Measurements from ENCODE around the gene PTTG1IP.

DNA sequence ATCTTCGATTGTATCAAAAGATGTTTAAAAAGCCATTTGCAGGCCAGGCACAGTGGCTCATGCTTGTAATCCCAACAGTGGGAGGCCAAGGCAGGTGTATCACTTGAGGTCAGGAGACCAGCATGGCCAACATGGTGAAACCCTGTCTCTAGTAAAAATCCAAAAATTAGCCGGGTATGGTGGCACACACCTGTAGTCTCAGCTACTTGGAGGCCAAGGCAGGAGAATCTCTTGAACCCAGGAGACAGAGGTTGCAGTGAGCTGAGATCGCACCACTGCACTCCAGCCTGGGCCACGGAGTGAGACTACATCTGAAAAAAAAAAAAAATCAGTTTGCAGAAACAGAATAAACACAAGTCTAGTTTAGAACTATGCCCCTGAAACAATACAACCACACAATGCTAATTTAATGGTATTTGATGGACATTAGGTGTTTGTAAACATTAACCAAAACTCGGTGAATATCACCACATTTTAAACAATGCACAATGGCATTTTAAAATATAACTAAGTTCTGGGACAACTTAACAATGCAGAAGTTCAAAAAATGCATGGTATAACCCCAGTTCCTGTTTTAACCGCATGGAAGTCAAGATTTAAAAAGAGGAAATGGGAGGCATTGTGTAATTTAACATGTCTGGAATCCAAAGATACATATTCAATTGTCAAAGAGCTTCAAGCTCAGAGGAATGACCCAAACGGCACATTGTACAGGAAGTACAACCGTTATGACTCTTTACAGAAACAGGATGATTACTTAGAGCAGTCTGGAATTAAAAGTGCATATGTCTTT lies 7.1 kb upstream of the PTTG1IP start:
- no peak for TF ChIP-seq ZNF350 (tag by site-specific recombination; IDR thresholded peaks at IDR 0.05)
- TF ChIP-seq, protein P1, sequence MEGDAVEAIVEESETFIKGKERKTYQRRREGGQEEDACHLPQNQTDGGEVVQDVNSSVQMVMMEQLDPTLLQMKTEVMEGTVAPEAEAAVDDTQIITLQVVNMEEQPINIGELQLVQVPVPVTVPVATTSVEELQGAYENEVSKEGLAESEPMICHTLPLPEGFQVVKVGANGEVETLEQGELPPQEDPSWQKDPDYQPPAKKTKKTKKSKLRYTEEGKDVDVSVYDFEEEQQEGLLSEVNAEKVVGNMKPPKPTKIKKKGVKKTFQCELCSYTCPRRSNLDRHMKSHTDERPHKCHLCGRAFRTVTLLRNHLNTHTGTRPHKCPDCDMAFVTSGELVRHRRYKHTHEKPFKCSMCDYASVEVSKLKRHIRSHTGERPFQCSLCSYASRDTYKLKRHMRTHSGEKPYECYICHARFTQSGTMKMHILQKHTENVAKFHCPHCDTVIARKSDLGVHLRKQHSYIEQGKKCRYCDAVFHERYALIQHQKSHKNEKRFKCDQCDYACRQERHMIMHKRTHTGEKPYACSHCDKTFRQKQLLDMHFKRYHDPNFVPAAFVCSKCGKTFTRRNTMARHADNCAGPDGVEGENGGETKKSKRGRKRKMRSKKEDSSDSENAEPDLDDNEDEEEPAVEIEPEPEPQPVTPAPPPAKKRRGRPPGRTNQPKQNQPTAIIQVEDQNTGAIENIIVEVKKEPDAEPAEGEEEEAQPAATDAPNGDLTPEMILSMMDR (tag by site-specific recombination; IDR thresholded peaks at IDR 0.05), result no peak
- TF ChIP-seq, protein P2, sequence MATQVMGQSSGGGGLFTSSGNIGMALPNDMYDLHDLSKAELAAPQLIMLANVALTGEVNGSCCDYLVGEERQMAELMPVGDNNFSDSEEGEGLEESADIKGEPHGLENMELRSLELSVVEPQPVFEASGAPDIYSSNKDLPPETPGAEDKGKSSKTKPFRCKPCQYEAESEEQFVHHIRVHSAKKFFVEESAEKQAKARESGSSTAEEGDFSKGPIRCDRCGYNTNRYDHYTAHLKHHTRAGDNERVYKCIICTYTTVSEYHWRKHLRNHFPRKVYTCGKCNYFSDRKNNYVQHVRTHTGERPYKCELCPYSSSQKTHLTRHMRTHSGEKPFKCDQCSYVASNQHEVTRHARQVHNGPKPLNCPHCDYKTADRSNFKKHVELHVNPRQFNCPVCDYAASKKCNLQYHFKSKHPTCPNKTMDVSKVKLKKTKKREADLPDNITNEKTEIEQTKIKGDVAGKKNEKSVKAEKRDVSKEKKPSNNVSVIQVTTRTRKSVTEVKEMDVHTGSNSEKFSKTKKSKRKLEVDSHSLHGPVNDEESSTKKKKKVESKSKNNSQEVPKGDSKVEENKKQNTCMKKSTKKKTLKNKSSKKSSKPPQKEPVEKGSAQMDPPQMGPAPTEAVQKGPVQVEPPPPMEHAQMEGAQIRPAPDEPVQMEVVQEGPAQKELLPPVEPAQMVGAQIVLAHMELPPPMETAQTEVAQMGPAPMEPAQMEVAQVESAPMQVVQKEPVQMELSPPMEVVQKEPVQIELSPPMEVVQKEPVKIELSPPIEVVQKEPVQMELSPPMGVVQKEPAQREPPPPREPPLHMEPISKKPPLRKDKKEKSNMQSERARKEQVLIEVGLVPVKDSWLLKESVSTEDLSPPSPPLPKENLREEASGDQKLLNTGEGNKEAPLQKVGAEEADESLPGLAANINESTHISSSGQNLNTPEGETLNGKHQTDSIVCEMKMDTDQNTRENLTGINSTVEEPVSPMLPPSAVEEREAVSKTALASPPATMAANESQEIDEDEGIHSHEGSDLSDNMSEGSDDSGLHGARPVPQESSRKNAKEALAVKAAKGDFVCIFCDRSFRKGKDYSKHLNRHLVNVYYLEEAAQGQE (tag by site-specific recombination; IDR thresholded peaks at IDR 0.05), result no peak
- no peak for TF ChIP-seq ZNF10 (tag by site-specific recombination; IDR thresholded peaks at IDR 0.05)
- TF ChIP-seq, protein P3, sequence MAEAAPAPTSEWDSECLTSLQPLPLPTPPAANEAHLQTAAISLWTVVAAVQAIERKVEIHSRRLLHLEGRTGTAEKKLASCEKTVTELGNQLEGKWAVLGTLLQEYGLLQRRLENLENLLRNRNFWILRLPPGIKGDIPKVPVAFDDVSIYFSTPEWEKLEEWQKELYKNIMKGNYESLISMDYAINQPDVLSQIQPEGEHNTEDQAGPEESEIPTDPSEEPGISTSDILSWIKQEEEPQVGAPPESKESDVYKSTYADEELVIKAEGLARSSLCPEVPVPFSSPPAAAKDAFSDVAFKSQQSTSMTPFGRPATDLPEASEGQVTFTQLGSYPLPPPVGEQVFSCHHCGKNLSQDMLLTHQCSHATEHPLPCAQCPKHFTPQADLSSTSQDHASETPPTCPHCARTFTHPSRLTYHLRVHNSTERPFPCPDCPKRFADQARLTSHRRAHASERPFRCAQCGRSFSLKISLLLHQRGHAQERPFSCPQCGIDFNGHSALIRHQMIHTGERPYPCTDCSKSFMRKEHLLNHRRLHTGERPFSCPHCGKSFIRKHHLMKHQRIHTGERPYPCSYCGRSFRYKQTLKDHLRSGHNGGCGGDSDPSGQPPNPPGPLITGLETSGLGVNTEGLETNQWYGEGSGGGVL (tag by site-specific recombination; IDR thresholded peaks at IDR 0.05), result no peak
- TF ChIP-seq ZNF394 (tag by site-specific recombination; IDR thresholded peaks at IDR 0.05; ENCODE audit: borderline replicate concordance), result no peak
- no peak for TF ChIP-seq ZXDB (tag by site-specific recombination; IDR thresholded peaks at IDR 0.05)
- TF ChIP-seq, protein P4, sequence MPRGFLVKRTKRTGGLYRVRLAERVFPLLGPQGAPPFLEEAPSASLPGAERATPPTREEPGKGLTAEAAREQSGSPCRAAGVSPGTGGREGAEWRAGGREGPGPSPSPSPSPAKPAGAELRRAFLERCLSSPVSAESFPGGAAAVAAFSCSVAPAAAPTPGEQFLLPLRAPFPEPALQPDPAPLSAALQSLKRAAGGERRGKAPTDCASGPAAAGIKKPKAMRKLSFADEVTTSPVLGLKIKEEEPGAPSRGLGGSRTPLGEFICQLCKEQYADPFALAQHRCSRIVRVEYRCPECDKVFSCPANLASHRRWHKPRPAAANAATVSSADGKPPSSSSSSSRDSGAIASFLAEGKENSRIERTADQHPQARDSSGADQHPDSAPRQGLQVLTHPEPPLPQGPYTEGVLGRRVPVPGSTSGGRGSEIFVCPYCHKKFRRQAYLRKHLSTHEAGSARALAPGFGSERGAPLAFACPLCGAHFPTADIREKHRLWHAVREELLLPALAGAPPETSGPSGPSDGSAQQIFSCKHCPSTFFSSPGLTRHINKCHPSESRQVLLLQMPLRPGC (tag by site-specific recombination; IDR thresholded peaks at IDR 0.05), result no peak
- no peak for TF ChIP-seq KLF7 (tag by site-specific recombination; IDR thresholded peaks at IDR 0.05; ENCODE audit: borderline replicate concordance)
- no peak for TF ChIP-seq ZNF501 (tag by site-specific recombination; IDR thresholded peaks at IDR 0.05)
- TF ChIP-seq ZNF132 (tag by site-specific recombination; IDR thresholded peaks at IDR 0.05; ENCODE audit: borderline replicate concordance), result no peak
- TF ChIP-seq, protein P5, sequence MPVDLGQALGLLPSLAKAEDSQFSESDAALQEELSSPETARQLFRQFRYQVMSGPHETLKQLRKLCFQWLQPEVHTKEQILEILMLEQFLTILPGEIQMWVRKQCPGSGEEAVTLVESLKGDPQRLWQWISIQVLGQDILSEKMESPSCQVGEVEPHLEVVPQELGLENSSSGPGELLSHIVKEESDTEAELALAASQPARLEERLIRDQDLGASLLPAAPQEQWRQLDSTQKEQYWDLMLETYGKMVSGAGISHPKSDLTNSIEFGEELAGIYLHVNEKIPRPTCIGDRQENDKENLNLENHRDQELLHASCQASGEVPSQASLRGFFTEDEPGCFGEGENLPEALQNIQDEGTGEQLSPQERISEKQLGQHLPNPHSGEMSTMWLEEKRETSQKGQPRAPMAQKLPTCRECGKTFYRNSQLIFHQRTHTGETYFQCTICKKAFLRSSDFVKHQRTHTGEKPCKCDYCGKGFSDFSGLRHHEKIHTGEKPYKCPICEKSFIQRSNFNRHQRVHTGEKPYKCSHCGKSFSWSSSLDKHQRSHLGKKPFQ (tag by site-specific recombination; IDR thresholded peaks at IDR 0.05), result no peak

All from HEK293 (cell line).